ENCODE results near the gene ZNF610.

Gene ZNF610

GRCh38 chr19:52398081-52398441 lies 62.0 kb downstream of the ZNF610 start:
- DNase-seq (ENCODE audit: low spot score), result no peak

GRCh38 chr19:52410276-52410675 lies 74.2 kb downstream of the ZNF610 start:
- no peak for DNase-seq (ENCODE audit: low spot score)

GRCh38 chr19:52415711-52416110 lies 79.7 kb downstream of the ZNF610 start:
- no peak for DNase-seq (ENCODE audit: low spot score)
